A375 (cell line): ENCODE measurements around the gene RPL39L. TPM values are rescaled to one million over a fixed set of nuclear protein-coding genes. Genes with fewer than 3 reads are reported as not detected.

ENCODE experiments used
- total RNA-seq: library from RNA; depleted of rRNA; stranded (reverse); fragments of >200 nt; shearing (Covaris generic); gene quantifications from 2 replicates; pipeline ENCODE4 v1.2.3, GENCODE V29; 2014; rRNA removed

RPL39L gene
- total RNA-seq: 57.7 and 58.9 TPM in 2 replicates

DNA sequence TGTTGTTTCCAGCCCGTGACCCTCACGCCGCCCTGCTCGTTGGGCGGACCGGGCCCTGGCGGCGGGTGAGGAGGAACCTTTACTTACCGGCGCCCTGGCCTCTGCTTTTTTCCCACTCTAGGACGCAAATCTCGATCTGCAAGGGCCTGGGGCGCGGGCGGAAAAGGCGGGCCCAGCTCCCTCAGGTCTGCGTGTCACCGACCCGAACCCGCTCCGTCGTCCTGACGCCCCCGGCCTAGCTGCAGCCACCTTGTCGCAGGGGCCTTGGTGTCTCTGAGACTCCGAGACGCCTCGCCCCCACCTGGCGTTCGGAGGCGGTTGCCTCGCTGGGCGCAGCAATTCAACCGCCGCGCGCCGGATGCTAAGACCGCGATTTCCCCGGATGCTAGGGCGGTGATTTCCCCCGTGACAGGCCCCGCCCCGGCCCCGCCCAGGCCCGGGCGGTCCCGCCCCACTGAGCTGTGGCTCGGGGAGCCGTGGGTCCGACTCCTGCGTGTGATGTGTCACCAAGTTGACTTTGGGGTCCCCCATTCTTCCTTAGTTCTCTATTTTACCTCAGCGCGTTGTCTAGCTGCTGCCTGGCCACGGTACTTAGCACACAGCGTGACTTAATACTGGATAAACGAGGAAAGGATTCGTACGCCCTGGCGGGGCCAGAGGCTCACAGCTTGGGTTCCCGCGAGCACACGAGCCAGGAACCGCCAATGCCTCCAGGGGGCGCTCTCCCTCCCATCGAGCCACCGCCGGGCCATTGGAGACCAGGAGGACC, at the start of gene RPL39L:
RPL39L (minus strand) TSS at position 371 of the 769 bp plus-strand sequence. CDS start 18,196 bp downstream, outside the sequence.

Other genes with a start within 250 kb of the RPL39L start
- gene ST6GAL1, start 209.0 kb downstream of the RPL39L start, total RNA-seq: 28.2 and 29.8 TPM in 2 replicates
- not detected in 2 replicates for gene RTP1, start 58.0 kb upstream of the RPL39L start, total RNA-seq
- gene MASP1, start 152.2 kb upstream of the RPL39L start, total RNA-seq: not detected in 2 replicates
- gene RTP4, start 228.9 kb upstream of the RPL39L start, total RNA-seq: 0.83 and 0.90 TPM in 2 replicates